Fibroblast of lung (primary cell): Measurements from ENCODE around the gene JAG1.

Experiments used
- CTCF ChIP-seq, 2 donors: IDR thresholded peaks in 1 of 2; conservative IDR thresholded peaks in 1 of 2; 1 replicate in 1 of 2; 2 replicates in 1 of 2; pipeline ENCODE4 v1.5.1; 2011 to 2012; ENCODE audit warnings: low read length in 2 of 2, control low read depth in 1 of 2, inconsistent platforms in 1 of 2, low read depth in 1 of 2, mild to moderate bottlenecking in 1 of 2
- EZH2 ChIP-seq: IDR thresholded peaks from 2 replicates; pipeline ENCODE4 v1.5.1; 2012; ENCODE audit warnings: low read length, control low read depth, mild to moderate bottlenecking; ENCODE audit errors: missing control alignments

GRCh38 chr20:10666221-10667076 is 7.3 kb downstream of the JAG1 start:
- TF ChIP-seq CTCF (conservative IDR thresholded peaks at IDR 0.05 in 1 of 2, IDR thresholded peaks at IDR 0.05 in 1 of 2; ENCODE audit: low read depth in 1 of 2, low read length in 2 of 2) (no peak), EZH2 (no peak)
